Prostate gland (tissue), 2 donors: ENCODE measurements around the gene HRH4. TPM values are rescaled to one million over a fixed set of nuclear protein-coding genes. Genes with fewer than 3 reads are reported as not detected.

Experiments used
- DNase-seq: peaks from one replicate; pipeline ENCODE4 v3.0.0-alpha.2; 2019; ENCODE audit warnings: low spot score
- H3K27ac ChIP-seq, 2 donors: fragments of 200-600 bp; sonication (generic); 2 replicates each; pipeline ENCODE4 v1.5.1; 2017 to 2019
- H3K27me3 ChIP-seq: fragments of 200-600 bp; sonication (generic); replicated peaks from 2 replicates; pipeline ENCODE4 v1.5.1; 2019; ENCODE audit not compliant: insufficient read depth
- H3K36me3 ChIP-seq, 2 donors: fragments of 200-600 bp; sonication (generic); 1 replicate in 1 of 2; 2 replicates in 1 of 2; pipeline versions ENCODE4 v1.5.1 to v1.8.1; 2017 to 2019
- H3K4me1 ChIP-seq: fragments of 200-600 bp; sonication (generic); replicated peaks from 2 replicates; pipeline ENCODE4 v1.5.1; 2019
- H3K4me3 ChIP-seq, 2 donors: fragments of 200-600 bp; sonication (generic); 2 replicates each; pipeline ENCODE4 v1.5.1; 2017 to 2019
- H3K9me3 ChIP-seq: fragments of 200-600 bp; sonication (generic); 2 replicates; pipeline ENCODE4 v1.5.1; 2017
- CTCF ChIP-seq, 4 experiments: fragments of 200-600 bp in 2 of 4; fragments of 450-650 bp in 2 of 4; sonication (generic) in 2 of 4; IDR thresholded peaks; 1 replicate in 3 of 4; 2 replicates in 1 of 4; pipeline ENCODE4 v1.5.1; 2016 to 2019; ENCODE audit warnings: antibody characterized with exemption in 4 of 4, mild to moderate bottlenecking in 2 of 4, moderate library complexity in 2 of 4
- POLR2A ChIP-seq: fragments of 450-650 bp; IDR thresholded peaks from one replicate; pipeline ENCODE4 v1.6.1; 2016; ENCODE audit warnings: antibody characterized with exemption, mild to moderate bottlenecking
- POLR2AphosphoS5 ChIP-seq: sonication (generic); formaldehyde crosslinking; IDR thresholded peaks from one replicate; pipeline ENCODE4 v1.6.1; 2017; ENCODE audit warnings: antibody characterized with exemption
- WGBS: methylation state at CpG from one replicate; pipeline ENCODE4 v1.1.5; 2018; 5-methylcytosine and 5-hydroxymethylcytosine counted together
- intact Hi-C: fragments of 100-400 bp; cut with DNase I; formaldehyde crosslinking; loops from one replicate; pipeline ENCODE4 v1.14.2; 2022
- total RNA-seq, 2 donors: library from RNA; depleted of rRNA; stranded (reverse); fragments of >200 nt; gene quantifications; one replicate each; pipeline ENCODE4 v1.1.0, GENCODE V29; 2016

The HRH4 gene
- total RNA-seq, 2 donors from 2014 or later = not detected

DNA sequence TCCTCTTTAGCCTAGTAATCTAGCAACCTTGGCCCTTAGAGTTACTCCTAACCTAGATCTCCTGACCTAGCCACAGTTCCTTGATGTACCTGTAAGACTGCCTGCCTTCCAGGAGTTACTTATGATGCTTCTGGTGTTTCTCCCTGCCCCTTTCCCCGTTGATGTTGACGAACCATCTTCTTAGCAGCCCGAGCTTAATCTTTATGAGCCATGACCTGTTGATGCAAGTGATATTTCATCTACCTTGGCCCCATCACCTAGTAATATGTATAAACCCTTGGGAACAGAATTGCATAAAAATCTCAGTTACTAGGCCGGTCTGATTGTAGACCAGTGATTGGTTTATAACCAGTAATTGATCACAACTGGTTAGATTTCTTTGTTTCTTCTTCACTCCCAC, 31.2 kb upstream of the HRH4 start:
- no peaks in the 10 kb centered on the region for H3K9me3 ChIP-seq
- H3K4me3 ChIP-seq = no peak overlapping the region
- intact Hi-C loops = no loop called here
- no peaks in the 10 kb centered on the region for H3K36me3 ChIP-seq
- no peaks in the 10 kb centered on the region for H3K4me1 ChIP-seq
- TF ChIP-seq CTCF (IDR thresholded peaks at IDR 0.05) (no peak), POLR2AphosphoS5 (no peak), POLR2A (no peak)
- DNase-seq = no peak
- H3K27ac ChIP-seq = no peak overlapping the region
- WGBS = 87% methylated on average over 4 of the region's 4 CpGs
- H3K27me3 ChIP-seq = no peaks in the 10 kb centered on the region

GRCh38 chr18:24432618-24433017, 27.8 kb upstream of the HRH4 start:
- TF ChIP-seq POLR2AphosphoS5 = no peak
- no peak for TF ChIP-seq POLR2A
- TF ChIP-seq CTCF (IDR thresholded peaks at IDR 0.05) = no peak
- H3K36me3 ChIP-seq = no peaks in the 10 kb centered on the region
- no peak overlapping the region for H3K27ac ChIP-seq
- H3K9me3 ChIP-seq = no peaks in the 10 kb centered on the region
- no peak overlapping the region for H3K4me3 ChIP-seq
- intact Hi-C loops = no loop called here
- no peak for DNase-seq
- whole genome bisulfite sequencing = 93% methylated on average over 3 of the region's 3 CpGs
- H3K4me1 ChIP-seq = no peaks in the 10 kb centered on the region
- H3K27me3 ChIP-seq = no peaks in the 10 kb centered on the region

GRCh38 chr18:24436939-24437338, 23.5 kb upstream of the HRH4 start:
- TF ChIP-seq POLR2AphosphoS5 (no peak), CTCF (IDR thresholded peaks at IDR 0.05) (no peak), POLR2A (no peak)
- Histone ChIP-seq H3K27ac (no peak overlapping the region), H3K9me3 (no peaks in the 10 kb centered on the region), H3K4me1 (no peaks in the 10 kb centered on the region), H3K27me3 (no peaks in the 10 kb centered on the region), H3K4me3 (no peak overlapping the region), H3K36me3 (no peaks in the 10 kb centered on the region)
- intact Hi-C loops = no loop called here
- WGBS = 97% methylated on average over 1 of the region's 1 CpG
- no peak for DNase-seq

GRCh38 chr18:24443870-24444269, 16.6 kb upstream of the HRH4 start:
- Histone ChIP-seq H3K27ac (no peak overlapping the region), H3K4me3 (no peak overlapping the region), H3K9me3 (no peaks in the 10 kb centered on the region), H3K27me3 (no peaks in the 10 kb centered on the region), H3K4me1 (no peaks in the 10 kb centered on the region), H3K36me3 (no peaks in the 10 kb centered on the region)
- no peak for TF ChIP-seq CTCF (IDR thresholded peaks at IDR 0.05)
- TF ChIP-seq POLR2AphosphoS5 = no peak
- no peak for TF ChIP-seq POLR2A
- DNase-seq = no peak
- intact Hi-C loops = no loop called here
- 80% methylated on average over 2 of the region's 2 CpGs for WGBS

- H3K4me3 ChIP-seq = no peak overlapping the region
- H3K4me1 ChIP-seq = no peaks in the 10 kb centered on the region
- H3K36me3 ChIP-seq = no peaks in the 10 kb centered on the region
- 92% methylated on average over 1 of the region's 1 CpG for WGBS
- intact Hi-C loops = no loop called here
- TF ChIP-seq POLR2A = no peak
- TF ChIP-seq POLR2AphosphoS5 = no peak
- no peak for TF ChIP-seq CTCF (IDR thresholded peaks at IDR 0.05)
- DNase-seq = no peak
- H3K27ac ChIP-seq = no peak overlapping the region
- H3K27me3 ChIP-seq = no peaks in the 10 kb centered on the region
- no peaks in the 10 kb centered on the region for H3K9me3 ChIP-seq
These were observed 14.0 kb upstream of the HRH4 start for GRCh38 chr18:24446453-24446852.
